COR-L47 (cell line): ENCODE data around the gene ISYNA1.
A peak's percentile ranks its signal among the peaks of the same experiment; 100 is the strongest.

Experiments used
- DNase-seq: peaks from one replicate; lab custom pipeline; 2025; lab: John Stamatoyannopoulos, UW

ISYNA1 gene

DNA sequence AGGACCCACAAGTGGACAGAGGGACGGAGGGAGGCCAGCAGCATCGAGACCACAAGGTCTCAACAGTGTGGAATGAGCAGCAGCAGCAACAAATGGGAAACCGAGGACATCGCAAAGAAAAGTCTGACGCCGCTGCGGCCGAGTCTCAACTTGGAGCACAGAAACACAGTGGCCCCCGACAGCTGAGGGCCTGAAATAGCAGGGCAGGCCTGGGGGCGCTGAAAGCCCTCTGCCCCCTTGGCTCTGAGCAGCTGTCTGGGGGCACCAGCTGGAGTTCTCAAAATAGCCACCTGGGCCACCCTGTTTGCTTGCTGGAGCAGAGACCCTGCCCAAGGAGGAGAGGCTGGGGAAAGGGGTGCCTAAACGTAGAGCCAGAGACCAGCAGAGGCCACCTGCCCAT lies 5.9 kb upstream of the ISYNA1 start:
- no peak for DNase-seq

DNA sequence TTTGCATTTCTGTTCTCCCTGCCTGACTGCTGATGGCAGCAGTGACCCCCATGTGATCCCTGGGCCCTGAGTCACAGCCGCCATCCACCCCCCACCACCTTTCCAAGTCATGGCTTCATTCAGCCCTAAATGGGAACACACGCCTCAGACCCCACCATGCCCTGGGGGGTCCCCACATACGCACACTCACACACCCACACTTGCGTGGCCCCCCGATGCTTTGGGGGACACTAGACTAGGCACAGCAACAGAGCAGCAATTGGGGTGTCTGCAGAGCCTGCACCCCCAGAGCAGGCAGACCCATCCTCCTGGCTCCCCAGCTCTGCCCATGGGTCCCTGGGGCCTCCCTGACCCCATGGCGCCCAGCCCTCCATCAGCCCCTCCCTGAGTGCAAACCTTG lies 5.5 kb upstream of the ISYNA1 start:
- DNase-seq: no peak

DNA sequence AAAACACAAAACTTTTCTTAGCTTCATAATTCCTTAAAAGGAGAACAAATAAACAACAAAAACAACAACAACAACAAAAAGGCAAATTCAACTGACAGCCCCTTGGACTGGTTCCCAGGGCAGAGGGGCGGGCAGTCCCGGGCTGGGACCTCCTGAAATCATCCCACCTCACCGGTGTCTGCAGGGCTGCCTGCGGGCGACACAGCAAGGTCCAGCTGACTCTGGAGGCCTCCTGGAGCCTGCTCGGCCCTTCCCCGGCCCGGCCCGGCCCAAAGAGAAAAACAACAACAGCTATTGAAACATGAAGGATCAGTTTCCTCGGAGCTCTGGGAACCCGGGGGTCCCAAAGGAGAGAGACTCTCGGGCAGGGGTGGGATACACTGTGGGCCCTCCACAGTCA lies 5.0 kb upstream of the ISYNA1 start:
- no peak for DNase-seq

DNA sequence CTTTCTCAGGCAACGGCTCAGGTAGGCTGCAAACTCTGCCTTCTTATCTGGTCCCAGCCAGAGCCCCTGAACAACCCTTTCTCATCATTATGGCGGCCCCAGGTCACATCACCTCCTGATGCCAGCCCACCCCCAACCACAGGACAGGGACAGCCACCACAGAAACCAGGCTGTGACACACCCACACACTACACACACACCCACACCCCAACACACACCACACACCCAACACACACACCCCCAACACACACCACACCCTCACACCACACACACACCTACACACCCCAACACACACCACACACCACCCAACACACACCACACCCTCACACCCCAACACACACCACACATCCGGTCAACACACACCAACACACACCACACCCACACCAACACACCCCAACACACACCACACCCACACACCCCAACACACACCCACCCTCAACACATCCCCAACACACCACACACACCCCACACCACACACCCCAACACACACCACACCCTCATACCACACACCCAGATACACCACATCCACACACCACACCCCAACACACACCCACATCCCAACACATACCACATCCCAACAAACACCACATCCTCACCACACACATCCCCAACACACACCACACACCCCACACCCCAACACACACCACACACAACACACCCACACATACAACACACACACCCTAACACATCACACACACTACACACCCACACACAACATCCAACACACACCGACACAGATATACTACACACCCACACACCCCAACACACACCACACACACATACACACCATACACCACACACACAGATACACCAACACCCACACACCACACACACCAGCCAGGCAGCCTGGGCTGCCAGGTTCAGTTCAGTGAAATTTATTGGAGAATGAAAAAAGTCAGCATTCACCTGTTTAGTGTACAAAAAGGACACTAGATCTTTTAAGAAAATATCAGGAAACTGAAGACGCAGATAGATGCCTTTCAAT lies 4.2 kb upstream of the ISYNA1 start:
- no peak for DNase-seq

DNA sequence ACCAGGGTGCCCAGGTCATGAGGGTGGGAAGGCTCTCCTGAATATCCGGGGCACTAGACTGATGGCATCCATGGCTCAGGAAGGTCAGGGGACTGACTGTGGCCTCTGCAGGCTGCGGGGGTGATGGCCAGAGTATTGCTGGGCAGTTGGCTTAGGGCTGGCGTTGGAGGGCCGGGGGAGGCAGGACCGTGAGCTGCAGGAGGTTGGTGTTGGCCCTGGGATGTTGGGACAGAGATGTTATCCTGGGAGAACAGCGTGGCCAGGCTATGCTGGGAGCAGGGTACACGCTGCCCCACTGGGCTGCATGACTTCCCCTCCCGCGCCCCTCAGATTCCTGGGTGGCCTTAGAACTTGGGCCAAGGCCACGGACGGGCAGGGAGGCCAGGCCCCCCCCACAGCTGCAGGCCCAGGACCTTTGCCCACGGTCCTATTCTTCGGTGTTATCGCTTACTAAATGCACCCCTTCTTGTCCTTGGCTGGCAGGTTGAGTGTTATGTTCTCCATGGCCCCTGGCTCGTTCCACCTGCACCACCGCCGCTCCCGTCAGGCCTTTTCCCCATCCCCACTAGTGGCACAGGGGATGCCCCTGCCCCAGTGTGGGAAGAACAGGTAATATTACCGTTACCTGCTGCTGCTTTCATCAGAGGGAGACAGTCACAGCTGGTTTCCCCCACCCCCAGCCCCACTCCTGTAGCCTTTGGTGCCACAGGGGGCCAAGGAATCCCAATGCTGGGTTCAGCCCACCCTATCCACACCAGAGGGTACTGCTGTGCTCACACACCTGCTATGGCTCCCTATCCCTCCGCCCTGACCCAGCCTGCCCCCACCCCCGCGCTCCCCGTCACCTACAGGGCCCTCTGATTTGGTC lies 3.2 kb upstream of the ISYNA1 start:
- no peak for DNase-seq

DNA sequence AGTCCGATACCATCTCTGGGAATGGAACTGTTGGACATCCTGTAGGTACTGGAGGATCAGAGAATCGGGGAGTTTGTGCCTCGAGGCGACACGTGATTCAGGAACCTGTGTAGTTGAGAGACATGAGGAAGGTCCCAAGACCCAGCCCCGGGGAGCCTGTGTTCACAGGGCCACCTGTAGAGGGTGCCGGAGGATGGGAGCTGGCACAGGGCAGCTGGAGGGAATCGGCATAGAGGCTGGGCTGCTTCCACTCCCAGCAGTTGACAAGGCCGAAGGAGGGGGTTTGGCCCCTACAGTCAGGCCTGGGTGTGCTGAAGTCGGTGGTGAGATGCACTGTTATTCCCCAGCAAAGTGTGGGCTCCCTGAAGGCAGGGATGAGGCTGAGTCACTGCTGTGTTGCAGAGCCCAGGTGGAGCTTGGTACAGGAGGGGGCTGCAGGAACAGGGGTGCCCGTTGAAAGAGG lies 2.5 kb upstream of the ISYNA1 start:
- no peak for DNase-seq

DNA sequence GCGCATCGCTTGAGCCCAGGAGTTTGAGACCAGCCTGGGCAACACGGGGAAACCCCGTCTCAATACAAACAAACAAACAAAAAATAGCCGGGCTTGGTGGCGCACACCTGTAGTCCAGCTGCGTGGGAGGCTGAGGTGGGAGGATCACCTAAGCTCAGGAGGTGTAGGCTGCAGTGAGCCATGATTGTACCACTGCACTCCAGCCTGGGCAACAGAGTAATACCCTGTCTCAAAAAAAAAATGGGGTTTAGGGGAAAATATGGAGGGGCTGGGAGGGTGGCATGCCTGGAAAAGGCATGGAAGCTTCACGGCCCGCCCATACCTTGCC lies 1.9 kb upstream of the ISYNA1 start:
- no peak for DNase-seq

DNA sequence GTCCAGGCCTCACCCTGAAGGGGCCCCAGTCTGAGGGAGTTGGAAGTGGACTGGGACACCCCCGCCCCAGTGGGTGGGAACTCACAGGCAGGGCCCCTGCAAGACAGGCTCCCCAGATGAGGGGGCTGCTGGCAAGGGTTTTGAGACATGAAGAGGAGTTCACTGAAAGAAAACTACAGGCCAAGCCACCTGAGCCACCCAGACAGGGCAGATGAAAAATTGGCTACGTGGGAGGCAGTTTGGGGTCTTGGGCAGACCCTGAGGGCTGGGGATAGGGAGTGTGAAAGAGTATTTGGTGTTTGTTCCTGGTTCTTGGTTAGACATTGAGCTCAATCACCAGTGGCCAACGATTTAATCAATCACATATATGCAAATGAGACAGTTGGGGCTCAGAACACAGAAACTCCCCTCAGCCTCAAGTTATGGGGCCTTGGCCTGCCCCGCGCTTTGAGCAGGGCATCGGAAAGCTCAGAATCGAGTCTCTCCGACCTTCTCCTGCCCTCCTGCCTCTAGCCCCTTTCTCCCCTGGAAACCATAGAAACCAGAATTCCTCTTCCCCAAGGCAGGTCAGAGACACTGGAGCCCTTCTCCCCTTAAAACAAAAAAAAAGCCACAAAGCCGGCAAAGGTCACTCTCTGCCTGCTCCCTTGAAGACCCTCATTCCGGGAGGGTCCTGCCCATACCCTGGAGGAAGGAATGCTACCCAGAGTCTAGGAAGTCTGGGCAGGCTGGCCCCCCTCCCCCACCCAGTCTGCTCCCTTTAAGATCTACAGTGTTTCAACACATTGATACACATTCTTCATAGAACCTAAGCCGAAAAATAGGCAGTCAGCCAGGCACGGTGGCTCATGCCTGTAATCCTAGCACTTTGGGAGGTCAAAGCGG lies 1.3 kb upstream of the ISYNA1 start:
- DNase-seq: no peak

DNA sequence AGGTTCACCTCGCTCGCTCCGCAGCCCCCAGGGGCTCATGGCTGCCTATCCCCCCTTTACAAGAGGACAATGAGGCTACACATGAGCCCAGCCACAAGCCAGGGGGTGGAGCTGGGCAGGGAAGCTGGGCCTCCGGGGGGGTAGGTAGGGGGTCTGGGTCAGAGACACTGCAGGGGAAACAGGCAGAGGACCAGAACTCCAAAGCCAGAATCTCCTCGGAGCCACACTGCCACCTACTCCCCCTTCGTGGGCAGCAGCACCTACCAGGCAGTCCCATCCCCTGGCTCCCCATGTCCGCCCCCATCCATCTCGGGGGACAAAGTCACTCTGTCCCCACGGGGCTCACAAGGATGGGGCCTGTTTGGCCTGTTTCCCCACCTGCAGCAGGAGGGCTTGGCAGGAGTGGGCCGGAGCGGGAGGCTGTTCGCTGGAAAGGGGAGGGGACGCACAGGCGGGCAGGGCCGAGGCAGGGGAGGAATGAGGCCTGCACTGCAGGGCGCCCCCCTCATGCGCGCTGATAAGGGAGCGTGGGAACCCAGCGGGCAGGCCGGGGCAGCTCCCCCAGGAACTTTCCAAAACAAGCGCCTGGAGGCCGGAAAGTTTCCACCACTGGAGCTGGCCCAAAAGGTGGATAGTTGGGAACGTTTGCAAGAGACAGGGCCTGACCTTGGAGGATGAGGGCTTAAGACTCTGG lies 545 bp upstream of the ISYNA1 start:
- no peak for DNase-seq

DNA sequence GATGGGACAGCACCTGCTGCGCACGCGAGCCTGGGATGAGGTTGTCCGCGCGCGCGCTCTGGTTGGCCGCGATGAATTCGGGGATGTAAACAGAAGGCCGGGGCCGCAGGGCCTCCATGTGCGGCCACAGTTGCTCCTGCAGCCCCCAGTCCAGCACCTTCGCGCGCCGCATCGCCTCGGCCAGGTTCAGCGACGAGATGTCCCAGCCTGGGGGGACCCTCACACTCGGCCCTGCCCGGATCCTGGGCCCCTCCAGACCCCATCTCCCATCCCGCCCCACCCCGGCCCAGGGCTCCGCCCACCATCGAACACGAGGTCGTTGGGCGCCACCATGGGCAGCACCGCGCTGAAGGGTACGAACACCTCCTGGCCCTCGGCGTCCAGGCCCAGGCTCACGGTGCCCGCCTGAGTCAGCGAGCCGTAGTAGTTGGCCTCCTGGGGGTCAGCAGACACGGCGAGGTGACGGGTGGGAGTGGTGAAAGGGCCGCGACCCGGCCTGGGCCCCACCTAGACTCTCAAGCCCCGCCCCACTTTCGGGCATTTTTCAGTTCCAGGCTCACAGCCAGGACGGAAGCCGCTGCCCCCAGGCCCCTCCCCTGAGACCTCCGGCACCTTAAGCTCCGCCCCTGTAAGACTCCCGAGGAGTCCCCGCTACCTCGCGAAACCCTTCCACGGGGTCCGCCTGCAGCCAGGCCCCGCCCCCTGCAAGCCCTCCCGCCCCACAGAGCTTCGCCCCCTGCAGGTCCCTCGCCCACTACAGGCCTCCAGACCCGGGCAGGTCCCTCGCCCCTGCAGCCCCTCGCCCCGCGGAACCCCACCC lies 1.1 kb downstream of the ISYNA1 start:
- DNase-seq: peak; percentile 52

DNA sequence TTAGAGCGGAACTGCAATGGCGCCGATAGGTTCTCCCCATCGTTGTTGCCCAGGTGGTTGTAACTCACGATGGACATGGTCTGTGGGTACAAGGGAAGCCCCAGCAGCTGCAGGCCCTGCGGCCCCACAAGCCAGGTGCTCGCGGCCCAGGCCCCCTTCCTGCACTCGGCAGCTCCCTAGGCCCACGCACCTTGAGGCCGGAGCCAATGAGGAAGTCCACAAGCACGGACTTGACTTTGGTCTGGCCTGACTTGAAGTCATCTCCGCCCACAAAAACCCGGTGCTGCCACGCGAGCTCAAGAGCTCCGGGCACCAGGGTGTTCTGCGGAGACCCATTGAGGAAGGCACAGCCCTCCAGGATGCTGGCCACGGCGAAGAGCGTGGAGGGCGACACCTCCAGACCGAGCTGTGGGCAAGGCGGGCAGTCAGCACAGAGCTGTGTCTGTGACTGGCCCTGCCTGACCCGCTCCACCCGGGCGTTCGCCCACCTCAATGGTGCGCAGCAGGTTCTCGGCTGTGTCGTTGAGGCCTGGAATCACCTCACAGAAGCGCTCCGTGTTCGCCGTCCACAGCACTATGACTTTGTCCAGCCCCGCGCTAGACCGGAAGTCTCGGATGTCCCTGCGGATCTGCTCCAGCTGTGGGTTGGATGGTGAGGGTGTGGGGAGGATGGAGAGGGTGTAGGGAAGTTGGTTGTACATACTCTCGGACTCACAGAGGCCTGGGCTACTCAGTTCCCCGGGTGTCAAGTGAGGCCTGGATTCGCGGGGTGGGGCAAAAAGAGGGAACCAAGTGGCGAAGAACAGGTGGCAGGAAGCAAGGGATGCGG lies 1.9 kb downstream of the ISYNA1 start:
- no peak for DNase-seq

DNA sequence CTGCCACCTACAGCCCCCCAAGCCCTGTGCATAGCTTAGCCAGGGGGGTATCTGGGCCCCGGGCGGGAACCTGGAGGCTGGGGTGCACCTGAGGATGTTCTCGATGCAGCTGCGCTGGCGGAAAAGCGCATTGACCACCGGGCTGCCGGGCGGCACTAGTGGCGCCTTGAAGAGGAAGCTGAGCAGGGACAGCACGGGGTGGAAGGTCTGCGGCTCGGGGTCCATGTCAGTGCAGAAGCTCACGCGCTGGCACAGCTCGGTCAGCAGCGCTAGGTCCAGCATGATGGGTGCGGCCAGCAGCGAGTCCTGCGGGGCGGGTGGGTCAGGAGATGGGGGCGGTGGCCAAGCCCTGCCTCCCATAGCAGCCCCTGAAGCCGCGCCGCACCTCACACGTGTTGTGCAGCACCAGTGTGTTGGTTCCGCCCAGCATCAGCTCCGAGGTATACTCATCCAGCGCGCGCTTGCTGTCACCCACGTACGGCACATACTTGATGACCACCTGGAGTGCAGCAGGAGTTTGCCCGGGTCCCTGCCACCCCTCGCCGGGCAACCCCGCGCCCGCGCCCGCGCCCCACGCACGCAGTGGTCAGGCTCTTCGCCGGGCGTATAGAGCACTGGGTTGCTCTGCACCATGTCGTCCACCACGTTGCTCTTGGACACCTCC lies 2.6 kb downstream of the ISYNA1 start:
- DNase-seq: no peak

DNA sequence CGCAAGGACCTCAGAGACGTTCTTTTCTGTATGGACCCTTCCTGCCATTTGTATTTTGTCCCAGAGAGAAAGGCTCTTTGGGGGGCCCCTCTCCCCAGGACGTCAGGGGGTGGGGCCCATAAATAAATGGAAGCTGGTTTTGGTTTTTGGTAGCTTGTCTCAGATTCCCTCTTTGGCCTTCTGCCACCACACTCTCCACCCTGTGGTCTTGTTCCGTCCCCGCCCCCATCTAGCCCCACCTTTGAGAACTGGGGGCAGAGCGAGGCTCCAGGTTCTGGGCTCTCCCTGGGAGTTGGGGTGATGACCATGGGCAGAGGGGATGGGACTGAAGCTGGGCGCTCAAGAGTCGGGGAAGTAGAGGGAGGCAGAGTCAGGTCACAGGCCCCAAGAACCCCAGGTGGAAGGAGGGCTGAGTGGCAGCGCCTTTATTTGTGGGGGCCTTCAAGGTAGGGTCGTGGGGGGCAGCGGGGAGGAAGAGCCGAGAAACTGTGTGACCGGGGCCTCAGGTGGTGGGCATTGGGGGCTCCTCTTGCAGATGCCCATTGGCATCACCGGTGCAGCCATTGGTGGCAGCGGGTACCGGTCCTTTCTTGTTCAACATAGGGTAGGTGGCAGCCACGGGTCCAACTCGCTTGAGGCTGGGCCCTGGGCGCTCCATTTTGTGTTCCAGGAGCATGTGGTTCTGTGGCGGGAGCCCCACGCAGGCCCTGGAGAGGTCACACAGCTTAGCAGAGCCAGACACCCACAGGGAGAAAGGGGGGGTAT lies 3.3 kb downstream of the ISYNA1 start:
- no peak for DNase-seq

DNA sequence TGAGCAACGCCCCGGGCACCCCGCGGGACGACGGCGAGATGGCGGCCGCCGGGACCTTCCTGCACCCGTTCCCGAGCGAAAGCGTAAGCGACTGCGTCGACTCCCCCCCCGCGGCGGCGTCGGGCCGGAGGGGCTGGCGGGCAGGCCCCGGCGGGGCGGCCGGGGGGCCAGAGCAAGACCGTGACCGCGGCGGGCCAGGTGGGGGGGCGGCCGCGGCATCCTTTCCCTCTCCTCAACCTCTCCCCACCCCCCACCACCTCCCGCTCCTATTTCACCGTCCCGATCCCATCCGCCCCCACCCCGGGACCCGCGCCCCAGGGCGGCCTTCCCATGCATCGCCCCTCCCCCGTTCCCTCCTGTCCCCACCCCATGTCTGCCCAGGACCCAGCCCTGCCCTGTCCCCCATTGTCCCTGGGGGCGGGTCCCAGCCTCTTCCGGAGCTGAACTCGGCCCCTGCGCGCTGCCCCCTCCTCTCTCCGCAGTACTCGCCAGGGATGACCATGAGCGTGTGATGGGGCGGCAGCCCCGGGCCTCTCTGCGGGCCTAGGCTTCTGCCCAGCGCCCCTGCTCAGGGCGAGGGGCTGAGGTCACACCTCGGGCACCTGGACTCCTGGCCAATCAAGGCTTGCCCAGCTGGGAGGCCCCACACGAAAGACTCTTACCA lies 4.1 kb downstream of the ISYNA1 start:
- DNase-seq: no peak

DNA sequence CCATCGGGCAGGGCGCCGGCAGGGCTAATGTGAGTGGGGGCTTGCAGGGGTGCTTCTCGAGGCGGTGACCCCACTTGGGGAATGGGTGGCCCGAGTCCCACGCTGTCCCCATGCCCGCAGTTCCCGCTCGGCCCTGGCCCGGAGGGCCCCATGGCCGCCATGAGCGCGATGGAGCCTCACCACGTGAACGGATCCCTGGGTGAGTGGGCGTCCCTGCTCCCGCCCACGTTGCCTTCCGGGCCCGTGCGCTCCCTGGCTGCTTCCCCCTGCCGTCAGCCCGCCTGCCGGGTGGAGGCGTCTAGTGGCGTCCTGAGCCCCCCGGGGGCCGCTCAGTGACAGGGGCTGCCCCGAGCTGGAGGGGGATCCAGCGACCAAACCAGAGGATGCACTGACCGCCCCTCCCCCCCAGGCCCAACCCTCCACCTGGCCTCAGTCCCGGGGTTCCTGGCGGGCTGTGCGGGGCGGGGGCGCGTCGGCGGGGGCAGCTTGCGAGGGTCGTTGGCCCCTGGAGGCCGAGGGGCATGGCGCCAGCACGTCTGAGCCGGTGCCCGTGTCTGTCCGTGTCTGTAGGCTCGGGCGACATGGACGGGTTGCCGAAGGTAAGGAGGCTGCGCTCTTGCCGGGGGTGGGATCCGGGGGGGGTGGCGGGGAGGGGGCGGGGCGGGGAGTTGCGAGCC lies 4.8 kb downstream of the ISYNA1 start:
- DNase-seq: peak; percentile 38

DNA sequence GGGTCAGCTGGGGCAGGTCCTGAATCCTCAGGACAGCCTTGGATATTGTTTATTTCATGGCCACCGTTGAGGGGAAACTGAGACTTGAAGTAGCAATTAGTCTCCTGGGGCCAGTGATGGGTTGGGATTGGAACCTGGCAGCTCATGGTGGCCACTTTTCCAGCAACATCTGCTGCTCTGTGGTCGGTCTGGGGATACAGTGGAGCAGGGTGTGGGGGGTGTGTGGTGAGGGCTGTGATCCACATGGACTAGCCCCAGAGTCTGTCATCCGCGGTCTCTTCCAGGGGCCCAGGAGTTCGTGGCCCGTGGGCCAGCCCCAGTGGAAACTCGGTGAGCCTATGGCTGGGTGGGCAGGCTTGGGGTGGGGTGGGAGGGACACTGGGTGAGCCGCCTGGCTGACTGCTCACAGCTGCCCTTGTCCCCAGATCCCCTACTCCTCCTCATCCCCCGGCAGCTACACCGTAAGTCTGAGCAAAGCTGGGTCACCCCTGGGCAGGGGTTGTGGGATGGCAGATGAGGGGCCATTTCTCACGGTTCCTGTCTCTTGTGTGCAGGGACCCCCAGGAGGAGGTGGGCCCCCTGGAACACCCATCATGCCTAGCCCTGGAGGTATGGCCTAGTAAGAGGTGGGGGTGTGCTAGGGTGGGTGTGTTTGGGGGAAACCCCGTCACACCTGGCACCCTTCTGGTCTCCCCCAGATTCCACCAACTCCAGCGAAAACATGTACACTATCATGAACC lies 5.5 kb downstream of the ISYNA1 start:
- no peak for DNase-seq
